ENCODE measurements around the gene RAI1.

RAI1 gene

DNA sequence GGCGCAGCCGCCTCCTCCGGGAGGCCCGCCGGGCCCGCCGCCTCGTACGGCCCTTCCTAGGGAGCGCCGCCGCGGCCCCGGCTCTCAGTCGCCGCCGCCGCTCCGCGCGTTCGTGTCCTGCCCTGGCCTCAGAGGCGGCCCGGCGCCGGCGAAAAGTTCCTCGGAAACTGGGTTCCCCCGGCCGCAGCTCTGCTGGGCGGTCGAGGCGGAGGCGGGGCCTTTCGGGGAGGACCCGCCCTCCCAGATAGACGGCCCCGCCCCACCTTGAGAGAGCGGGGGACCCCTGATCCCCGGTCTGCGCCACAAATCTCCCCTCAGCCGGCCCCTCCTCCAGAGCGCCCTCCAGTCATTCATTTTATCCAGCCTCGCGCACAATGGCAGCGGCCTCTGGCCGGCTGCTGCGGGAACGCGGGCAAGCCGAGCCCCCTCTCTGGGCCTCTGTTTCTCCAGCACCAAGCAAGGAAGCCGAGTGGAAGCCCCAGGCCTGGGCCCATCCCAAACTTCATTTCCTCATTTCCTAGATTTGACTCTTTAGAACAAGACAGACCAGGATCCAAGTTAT is 155.6 kb downstream of the RAI1 start, which contains the start of gene SREBF1:
TSS of gene SREBF1 (minus strand) at position 169 of the 562 bp plus-strand sequence. CDS start 169 bp downstream, outside the sequence.
- peak; percentile 60 for DNase-seq

GRCh38 chr17:17837380-17837821 is 156.1 kb downstream of the RAI1 start:
- DNase-seq, result no peak

DNA sequence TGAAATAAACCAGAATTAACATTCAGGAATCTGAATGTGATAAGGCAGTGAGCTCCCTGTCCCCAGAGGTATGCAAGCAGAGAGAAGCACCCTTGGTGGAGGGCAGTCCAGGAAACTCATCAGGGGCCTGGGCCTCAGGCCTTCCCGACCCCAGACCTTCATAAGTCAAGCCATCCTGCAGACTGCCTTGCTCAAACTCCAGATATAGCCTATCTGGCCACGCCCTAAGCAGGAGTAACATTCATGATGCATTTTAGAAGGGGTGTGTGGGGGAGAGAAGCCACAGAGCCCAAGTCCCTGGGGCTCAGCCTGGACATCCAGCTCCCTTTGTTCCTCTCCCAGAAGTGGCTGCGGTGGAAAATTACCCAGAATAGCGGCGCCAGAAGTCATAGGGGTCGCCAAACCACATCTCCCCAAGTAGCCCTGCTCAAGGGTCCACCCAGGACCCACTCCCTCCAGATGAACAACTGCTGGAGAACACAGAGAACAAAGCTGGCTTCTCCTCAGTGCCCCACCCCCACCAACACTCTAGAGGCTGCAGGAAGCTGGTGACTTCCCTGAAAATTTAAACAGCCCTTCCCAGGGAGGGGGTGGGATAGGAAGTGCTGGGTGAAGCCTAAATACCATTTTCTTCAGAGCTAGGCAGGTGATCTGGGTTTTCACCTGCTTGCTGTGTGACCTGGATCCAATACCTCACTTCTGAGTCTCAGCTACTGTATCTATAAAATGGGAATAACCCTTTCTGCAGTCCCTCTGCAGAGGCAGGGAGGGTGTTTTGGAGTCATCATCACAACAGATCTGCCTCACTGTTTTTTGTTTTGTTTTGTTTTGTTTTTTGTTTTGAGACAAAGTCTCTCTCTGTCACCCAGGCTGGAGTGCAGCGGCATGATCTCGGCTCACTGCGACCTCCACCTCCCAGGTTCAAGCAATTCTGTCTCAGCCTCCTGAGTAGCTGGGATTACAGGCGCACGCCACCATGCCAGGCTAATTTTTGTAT is 157.0 kb downstream of the RAI1 start:
- no peak for DNase-seq

- peak; percentile 80 for DNase-seq
These were observed 158.8 kb downstream of the RAI1 start for GRCh38 chr17:17839791-17840707.

GRCh38 chr17:17840751-17841591 is 159.7 kb downstream of the RAI1 start:
- no peak for DNase-seq

- no peak for DNase-seq
These were observed 160.4 kb downstream of the RAI1 start for GRCh38 chr17:17841601-17842025.

- no peak for DNase-seq
These were observed 161.0 kb downstream of the RAI1 start for GRCh38 chr17:17842111-17842876.

- no peak for DNase-seq
These were observed 161.8 kb downstream of the RAI1 start for GRCh38 chr17:17843096-17843495.

DNA sequence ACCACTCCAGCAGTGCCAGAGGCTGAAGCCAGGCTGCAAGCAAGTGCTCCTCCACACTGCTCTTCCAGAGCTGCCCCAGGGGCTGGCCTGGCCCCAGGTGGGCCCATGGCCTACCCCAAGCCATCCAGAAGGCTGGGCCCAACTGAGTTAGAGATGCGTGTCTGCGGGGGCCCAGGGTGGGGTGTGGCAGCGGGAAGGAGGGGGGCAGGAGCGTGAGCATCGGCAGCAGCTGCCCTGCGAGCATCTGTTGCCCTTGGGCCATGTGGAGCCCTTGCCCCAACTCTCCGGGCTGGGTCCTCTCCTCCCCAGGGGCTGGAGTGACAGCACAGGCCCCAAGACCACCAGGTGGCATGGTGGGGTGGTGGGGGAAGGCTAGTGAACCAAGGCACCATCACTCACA is 162.8 kb downstream of the RAI1 start:
- DNase-seq, result no peak

DNA sequence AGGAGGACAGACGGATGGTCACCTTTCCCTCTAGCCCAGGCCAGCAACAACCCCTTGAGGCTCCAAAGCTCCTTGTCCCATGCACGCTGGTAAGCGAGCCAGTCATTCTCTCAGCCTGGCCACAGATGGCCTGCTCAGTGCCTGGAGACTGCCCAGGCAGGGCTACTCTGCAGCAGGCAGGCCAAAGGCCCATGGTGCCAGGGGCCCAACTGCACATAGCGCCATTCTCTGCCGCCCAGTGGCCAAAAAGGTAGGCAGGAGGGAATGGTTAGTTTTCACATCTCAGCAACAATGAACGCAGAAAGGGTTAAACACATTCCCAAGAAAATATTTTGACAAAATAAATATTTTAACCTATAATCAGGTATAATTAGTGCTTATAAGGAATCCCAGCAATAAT is 163.2 kb downstream of the RAI1 start:
- no peak for DNase-seq

GRCh38 chr17:17845046-17845775 is 164.0 kb downstream of the RAI1 start:
- DNase-seq, result no peak

DNA sequence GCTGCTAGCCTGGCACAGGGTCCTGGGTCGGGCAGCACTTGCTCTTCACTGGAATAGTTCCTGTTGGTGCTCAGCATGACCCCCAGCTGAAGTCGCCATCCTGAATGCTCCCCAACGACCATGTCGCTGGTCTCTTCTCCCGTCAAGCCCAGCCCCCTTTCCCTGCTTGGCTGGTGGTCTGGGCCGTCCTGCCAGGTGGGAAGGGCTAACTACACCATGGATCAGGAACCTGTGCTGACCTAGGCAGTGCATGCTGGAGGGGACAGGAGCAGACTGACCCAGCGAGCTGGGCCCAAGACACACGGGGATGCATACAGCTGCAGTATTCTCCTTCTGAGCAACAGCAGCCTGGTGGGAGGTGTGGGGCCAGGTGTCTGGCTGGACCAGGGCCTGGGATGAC is 164.7 kb downstream of the RAI1 start:
- DNase-seq, result no peak

DNA sequence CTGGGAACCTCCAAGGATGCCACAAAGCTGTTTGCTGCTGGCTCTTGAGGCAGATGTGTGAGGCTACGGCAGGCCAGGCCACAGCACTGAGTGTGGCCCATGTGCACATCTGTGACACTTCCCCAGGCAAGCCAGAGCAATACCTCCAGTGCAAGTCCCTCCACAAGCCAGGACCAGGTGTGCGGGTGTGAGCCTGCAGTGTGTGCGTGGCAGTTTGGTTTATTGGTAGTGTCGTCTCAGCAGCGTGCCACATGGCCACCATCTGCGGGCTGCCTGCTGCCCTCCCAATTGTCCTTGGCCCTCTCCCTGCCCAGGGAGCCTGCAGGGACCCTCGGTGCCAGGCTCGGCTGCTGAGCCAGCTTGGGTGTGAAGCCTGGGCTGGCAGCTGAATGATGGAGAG is 165.4 kb downstream of the RAI1 start:
- DNase-seq, result no peak

GRCh38 chr17:17847118-17847689 is 165.9 kb downstream of the RAI1 start:
- no peak for DNase-seq

- DNase-seq, result no peak
These were observed 166.5 kb downstream of the RAI1 start for GRCh38 chr17:17847726-17848125.

DNA sequence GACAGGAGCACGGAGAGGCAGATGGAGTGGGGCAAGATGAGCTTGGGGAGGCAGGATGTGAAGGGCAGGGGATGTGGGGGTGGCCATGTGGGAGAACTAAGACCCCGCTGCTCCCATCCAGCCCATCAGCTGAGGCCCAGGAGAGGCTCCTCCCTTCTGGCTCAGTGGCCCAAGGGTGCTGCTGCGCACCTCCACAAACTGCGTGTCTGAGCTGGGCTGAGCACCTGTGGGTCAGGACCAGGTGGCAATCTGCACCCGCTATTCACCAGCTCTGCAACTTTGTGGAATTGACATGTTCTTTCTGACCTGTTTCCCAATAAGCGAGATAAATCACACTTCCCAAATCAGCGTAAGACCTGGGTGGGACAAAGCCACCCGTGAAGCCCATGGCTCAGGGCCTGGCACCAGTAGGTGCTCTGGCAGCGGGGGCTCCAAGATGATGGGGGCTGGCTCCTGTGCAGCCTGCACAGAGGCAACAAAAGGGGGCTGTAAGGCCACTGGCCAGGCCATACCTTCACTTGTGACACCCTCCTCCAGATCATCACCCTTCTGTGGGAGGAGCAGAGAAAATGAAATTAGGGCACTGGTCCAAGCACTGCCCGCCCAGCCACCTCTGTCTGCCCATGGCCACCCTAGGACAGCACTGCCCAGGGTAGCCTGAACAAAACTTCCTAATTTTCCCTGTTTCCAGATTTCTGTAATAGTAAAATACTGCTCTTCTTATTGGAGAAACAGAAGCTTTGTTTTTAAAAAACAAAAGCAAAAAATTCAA is 167.2 kb downstream of the RAI1 start:
- DNase-seq, result no peak

- DNase-seq, result peak; percentile 75
These were observed 168.0 kb downstream of the RAI1 start for GRCh38 chr17:17849147-17849820.

DNA sequence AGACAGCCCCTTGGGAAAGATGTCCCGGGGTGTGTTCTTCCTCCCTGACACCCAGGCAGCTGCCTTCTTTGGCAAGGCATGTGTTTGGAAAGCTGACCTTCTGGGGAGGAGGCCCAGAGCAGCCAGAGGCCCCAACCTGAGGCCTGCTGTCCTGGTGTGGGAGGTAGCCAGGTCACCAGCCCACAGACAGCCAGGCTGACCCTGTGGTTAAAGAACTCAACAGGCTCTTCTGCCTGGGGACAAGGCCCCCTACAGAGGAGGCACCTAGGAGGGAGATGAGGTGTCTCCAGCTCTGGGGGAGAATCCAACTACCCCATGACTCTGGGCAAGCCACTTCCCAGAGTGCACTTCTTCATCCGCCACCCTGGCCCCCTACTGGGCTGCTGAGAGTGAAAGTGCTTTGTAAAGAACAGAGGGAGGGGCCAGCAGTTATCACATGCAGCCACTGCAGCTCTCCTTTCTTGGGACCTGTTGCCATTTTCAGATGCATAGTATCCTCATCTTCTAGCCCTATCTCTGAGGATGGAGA is 168.7 kb downstream of the RAI1 start:
- DNase-seq, result peak; percentile 49
